Rectal smooth muscle tissue (tissue), 1 donor: ENCODE measurements around the gene HSBP1L1.
A peak's percentile ranks its signal among the peaks of the same experiment; 100 is the strongest.

Experiments
- H3K27ac ChIP-seq: one replicate; pipeline ENCODE4 v1.7.0; 2013; ENCODE audit warnings: low read depth, low read length, inconsistent platforms
- H3K27me3 ChIP-seq: one replicate; pipeline ENCODE4 v1.7.0; 2013; ENCODE audit warnings: low read length; ENCODE audit not compliant: control insufficient read depth, insufficient read depth
- H3K36me3 ChIP-seq: one replicate; pipeline ENCODE4 v1.7.0; 2013; ENCODE audit warnings: low read length; ENCODE audit not compliant: control insufficient read depth, insufficient read depth
- H3K4me1 ChIP-seq: one replicate; pipeline ENCODE4 v1.7.0; 2013; ENCODE audit warnings: low read length; ENCODE audit not compliant: control insufficient read depth, insufficient read depth
- H3K4me3 ChIP-seq: one replicate; pipeline ENCODE4 v1.7.0; 2013; ENCODE audit warnings: low read length
- H3K9ac ChIP-seq: one replicate; pipeline ENCODE4 v1.7.0; 2013; ENCODE audit warnings: low read length

The HSBP1L1 gene

DNA sequence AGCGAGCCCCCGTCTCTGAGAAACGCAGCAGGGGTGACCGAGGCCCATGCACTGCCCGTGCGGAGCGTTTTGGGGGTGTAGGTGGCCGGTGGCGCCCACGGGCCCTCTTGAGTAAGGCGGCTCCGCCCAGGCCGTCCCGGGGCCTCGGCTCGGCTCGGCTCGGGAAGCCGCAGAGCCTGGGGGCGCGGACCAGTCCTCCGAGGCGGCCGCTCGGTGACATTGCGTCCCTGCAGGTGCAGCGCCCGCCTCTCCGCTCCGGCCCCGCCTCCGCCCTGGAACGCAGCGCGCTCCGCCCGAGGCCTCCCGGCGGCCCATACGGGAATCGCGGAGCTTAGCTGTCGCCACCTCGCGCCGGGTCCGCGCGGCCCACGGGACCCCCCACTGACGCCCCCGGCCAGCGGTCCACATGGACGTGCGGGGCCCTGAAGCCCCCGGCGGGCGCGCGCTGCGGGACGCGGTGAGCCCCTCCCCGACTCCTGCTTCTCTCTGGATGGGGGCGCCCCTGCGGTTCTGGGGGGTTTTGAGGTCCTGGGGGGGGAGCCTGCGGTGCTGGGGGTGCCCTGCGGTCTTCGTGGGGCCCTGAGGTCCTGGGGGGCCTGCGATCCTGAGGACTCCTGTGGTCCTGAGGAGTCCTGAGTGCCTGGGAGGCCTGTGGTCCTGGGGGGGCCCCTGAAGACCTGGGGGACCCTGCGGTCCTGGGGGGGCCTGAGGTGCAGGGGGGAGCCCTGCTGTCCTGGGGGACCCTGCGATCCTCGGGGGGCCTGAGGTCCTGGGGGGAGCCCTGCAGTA, at the start of gene HSBP1L1:
HSBP1L1 (plus strand) TSS at position 314 of the 789 bp plus-strand sequence; CDS start at position 407, 93 bp downstream.
- H3K4me3 ChIP-seq: peak within 1 kb of the TSS; percentile 73
- H3K27me3 ChIP-seq: no peaks in the 10 kb centered on the region
- H3K9ac ChIP-seq: peak within 1 kb of the TSS; percentile 61
- H3K36me3 ChIP-seq: no peaks in the 10 kb centered on the region
- H3K27ac ChIP-seq: peak within 1 kb of the TSS; percentile 11
- H3K4me1 ChIP-seq: peaks cover 7% of the 10 kb centered on the region

DNA sequence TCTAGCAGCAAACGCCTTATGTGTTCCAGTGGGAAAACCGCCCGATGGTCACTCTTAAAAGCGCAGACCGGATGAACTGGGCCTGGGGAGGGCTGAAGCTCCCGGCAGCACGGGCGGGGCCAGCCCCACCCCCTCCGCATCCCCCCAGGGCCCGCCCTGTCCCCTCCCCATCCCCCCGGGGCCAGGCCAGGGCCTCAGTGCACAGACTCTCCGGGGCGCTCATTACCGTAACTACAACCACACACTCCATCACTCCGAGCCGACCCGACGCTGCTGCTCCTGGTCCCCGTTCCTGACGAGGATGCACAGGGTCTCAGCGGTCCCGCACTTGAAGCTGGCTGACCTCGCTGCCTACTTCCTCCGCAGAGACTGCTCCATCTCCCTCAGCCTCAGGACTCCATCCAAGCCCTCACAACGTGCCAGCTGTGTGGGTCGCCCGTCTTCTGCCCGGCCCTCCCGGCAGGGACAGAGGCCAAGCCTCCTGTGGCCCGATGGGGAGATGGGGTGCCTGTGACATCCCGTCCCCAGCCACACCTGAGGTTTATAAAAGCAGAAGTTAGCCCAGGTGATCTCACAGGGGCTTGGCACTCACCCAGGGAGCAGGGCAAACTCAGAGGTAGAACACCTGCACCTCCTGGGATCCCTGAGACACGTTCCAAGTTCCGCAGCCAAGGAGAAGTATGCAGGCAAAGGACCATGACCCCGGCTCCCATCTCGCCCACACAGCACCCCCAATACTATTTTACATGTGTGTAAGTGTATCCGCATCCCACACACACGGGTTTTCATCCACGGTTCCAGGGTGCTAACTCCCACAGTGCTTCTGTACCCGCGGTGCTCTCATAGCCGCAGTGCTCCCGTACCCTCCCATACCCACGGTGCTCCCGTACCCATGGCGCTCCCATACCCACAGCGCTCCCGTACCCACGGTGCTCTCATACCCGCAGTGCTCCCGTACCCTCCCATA, 49.0 kb upstream of the HSBP1L1 start:
- Histone ChIP-seq H3K4me3 (no peak overlapping the region), H3K4me1 (no peaks in the 10 kb centered on the region), H3K9ac (no peak overlapping the region), H3K27ac (no peak overlapping the region), H3K36me3 (peaks cover 11% of the 10 kb centered on the region), H3K27me3 (no peaks in the 10 kb centered on the region)

DNA sequence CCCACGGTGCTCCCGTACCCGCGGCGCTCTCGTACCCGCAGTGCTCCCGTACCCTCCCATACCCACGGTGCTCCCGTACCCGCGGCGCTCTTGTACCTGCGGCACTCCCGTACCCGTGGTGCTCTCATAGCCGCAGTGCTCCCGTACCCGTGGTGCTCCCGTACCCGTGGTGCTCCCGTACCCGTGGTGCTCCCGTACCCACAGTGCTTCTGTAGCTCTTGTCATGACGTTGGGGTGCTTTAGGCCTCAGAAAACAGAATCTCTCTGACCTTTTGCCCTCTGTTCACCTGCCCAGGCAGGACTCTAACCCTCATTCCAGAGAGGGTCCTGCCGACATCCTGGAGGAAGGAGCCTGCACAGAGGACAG, 48.3 kb upstream of the HSBP1L1 start:
- Histone ChIP-seq H3K27ac (no peak overlapping the region), H3K9ac (no peak overlapping the region), H3K4me3 (no peak overlapping the region), H3K36me3 (peaks cover 11% of the 10 kb centered on the region), H3K27me3 (no peaks in the 10 kb centered on the region), H3K4me1 (no peaks in the 10 kb centered on the region)

DNA sequence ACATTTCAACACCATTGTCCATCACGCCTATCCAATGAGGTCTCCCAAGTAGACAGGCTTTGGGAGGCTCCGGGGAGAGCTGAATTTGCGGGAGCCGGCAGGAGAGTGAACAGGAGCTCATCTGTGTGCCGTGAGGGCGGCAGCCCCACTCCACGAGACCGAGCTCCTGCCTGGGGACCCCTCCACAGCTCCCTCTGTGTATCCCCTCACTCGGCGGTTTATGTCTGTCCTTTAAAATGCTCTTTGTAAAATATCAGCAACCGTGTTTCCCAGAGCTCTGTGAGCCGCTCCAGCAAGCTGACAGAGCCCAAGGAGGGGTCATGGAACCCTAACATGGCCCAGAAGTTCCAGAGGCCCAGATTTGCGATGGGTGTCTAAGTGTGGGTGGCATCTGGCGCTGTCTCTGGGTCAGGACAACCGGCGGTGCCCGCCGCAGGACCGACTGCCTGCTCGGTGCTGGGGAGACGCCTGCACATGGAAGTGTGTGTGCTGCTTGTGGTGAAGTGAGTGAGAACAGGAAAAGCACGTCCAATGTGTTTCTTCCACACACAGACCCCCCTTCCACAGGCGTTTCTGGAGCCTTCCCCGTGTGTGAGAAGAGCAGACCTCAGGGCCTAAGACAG, 47.8 kb upstream of the HSBP1L1 start:
- Histone ChIP-seq H3K27ac (no peak overlapping the region), H3K4me3 (no peak overlapping the region), H3K27me3 (no peaks in the 10 kb centered on the region), H3K9ac (no peak overlapping the region), H3K4me1 (no peaks in the 10 kb centered on the region), H3K36me3 (peaks cover 11% of the 10 kb centered on the region)

DNA sequence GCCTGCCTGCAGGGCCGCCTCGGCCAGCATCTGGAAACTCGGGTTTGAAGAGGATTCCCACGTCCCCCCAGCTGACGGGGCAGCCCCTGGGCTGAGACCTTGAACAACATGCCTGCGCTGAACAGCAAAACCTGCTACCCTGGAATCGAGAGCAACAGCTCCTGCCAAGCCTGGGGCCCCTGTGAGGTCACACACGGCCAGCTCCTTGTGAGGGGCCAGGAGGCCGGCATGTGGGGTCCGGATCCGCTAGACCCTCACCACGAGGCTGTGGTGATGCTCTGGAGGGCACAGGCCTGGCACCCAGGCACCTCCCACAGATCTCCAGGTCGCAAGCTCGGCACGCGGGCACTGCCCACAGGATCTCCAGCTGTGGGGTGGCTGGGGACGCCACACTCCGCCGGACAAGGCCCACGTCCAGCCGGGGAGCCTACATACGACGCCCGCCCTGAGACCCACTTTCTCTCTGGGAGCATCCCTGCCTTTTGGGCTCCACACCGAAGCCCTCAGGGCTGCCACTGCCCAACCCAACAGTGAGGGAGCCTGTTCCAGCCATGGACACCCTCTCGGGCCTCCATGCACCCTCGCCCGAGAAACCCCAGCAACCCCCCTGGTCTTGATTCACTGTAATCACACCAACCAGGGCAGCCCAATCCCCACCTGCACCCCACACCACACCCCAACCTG, 47.1 kb upstream of the HSBP1L1 start:
- Histone ChIP-seq H3K27me3 (no peaks in the 10 kb centered on the region), H3K4me3 (no peak overlapping the region), H3K36me3 (peaks cover 13% of the 10 kb centered on the region), H3K27ac (no peak overlapping the region), H3K4me1 (no peaks in the 10 kb centered on the region), H3K9ac (no peak overlapping the region)

DNA sequence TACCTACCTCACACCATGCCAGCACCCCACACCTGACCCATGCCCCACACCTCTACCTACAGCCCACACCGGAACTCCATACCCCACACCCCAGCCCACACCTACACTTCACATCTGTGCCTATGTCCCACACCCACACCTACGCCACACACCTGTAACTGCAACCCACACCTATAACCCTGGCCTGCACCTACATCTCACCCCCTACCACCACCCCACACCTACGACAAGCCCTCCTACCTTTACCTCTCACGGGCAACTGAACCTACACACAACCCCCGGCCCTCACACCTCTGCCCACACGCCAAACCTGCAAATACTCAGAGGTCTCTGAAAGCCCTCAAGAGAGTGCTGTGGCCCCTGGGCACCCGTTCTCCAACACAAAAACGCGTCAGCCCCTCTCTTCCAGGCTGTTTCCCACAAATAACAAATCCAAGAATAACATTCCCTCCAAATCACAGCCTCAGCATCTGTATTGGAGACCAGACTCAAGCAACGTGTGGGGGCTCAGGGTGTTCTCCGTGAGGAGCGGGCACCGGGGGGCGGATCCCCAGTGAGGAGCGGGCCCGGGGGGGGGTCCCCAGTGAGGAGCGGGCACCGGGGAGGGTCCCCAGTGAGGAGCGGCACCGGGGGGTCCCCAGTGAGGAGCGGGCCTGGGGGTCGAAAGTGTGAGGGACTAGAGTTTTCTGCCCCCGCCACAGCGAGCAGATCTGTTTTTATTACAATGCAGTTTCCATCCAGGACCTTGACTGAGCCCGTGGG, 46.4 kb upstream of the HSBP1L1 start:
- no peaks in the 10 kb centered on the region for H3K27me3 ChIP-seq
- no peak overlapping the region for H3K9ac ChIP-seq
- no peak overlapping the region for H3K27ac ChIP-seq
- no peaks in the 10 kb centered on the region for H3K4me1 ChIP-seq
- no peak overlapping the region for H3K4me3 ChIP-seq
- H3K36me3 ChIP-seq: peaks cover 15% of the 10 kb centered on the region

DNA sequence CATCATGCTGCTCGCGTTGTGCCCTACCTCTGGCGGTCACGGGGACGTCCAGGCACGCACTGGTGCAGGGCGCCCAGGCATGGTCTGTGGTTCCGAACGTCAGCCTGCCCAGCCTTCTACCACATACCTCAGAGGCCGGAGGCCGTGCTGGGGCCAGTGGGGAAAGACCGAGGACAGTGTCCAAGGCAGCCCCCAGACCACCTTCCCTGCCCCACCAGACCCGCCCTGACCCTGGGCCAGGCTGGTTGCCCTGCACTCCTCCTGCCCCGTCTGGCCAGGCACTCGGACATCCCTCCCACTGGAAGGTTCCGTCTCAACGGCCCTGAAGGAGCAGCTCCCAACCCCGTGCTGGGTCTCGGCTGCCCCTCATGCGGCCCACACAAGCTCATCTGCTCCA, 45.8 kb upstream of the HSBP1L1 start:
- H3K27ac ChIP-seq: no peak overlapping the region
- peaks cover 15% of the 10 kb centered on the region for H3K36me3 ChIP-seq
- H3K4me3 ChIP-seq: no peak overlapping the region

DNA sequence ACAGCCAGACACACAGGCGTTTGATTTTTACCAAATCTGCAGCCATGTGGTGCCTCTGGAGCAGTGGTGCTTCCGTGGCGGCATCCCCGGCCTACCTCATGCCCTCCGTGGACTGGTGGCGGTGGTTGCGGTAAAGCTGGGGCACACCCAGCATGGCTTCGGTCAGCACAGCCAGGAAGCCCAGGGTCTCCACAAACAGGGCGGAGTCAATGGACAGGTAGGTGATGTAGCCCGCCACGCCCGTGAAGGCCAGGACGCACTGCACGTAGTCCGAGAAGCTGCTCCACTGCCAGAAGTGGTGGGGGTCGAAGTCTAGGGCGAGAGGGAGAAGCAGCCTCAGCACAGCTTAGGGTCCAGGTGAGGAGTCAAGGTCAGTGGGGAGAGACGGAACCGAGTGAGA, 45.4 kb upstream of the HSBP1L1 start:
- Histone ChIP-seq H3K4me1 (no peaks in the 10 kb centered on the region), H3K27me3 (no peaks in the 10 kb centered on the region), H3K4me3 (no peak overlapping the region), H3K9ac (no peak overlapping the region), H3K27ac (no peak overlapping the region), H3K36me3 (peaks cover 18% of the 10 kb centered on the region)

More for the DNA sequence above, 45.8 kb upstream of the HSBP1L1 start:
- no peak overlapping the region for H3K9ac ChIP-seq
- no peaks in the 10 kb centered on the region for H3K27me3 ChIP-seq
- no peaks in the 10 kb centered on the region for H3K4me1 ChIP-seq

DNA sequence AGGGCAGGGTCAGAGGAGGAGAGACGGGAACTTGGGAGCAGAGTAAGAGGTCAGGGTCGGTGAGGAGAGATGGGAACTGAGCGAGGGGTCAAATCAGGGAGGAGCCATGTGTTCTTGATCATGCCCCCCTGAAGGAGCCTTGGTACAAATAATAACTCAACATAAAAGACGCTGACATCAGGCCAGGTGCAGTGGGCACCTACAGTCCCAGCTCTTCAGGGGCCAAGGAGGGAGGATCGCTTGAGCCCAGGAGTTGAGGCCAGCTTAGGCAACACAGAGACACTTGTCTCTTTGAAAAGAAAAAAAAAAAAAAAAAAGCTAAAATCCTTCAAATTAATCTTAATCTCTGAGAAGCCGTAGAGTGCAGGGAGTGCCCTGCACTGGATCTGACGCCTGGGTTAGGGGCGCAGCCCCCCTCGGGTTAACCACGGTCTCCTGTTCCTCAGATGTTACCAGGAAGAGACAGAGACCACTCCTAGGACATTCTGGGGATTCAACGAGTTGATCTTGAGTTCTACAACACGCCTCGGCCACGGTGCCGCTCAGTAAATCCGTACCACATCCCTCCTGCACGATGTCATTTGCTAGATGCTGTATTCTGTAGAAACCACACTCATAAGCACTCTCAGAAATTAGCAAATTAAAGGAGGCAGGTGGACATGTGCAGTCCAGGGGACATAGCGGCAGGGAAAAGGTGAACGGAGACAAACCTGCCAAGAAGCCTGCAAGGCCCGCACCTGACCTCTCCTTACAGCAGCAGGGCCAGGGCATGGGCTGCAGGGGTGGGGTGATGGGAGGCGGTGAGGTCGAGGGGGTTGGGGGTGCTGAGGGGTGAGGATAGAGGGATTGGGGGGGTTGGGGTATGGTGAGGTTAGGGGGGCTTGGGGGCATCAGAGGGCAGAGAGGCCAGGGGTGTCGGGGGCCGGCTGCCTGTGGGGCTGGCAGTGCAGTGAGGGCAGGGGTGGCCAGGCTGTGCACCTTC, 42.2 kb upstream of the HSBP1L1 start:
- Histone ChIP-seq H3K4me3 (no peak overlapping the region), H3K36me3 (peaks cover 20% of the 10 kb centered on the region), H3K27me3 (no peaks in the 10 kb centered on the region), H3K27ac (no peak overlapping the region), H3K4me1 (no peaks in the 10 kb centered on the region), H3K9ac (no peak overlapping the region)

DNA sequence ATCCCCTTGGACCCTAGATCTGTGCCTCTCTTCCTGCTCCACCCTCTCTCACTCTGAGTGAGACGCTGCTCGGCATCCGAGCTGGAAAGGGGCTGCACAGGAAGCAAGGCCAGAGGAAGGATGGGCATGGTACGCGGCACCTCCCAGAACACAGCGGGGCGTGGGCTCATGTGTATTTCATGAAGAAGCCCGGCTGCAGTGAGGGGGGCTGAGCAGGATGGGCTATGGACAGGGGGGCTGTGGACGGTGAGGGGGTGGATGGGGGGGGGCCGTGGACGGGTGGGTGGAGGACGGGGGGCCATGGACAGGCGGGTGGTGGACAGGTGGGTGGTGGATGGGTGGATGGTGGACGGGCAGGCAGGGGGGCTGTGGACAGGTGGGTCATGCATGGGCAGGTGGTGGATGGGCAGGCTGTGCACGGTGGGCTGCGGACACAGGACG, 41.5 kb upstream of the HSBP1L1 start:
- Histone ChIP-seq H3K36me3 (peaks cover 20% of the 10 kb centered on the region), H3K27ac (no peak overlapping the region), H3K9ac (no peak overlapping the region), H3K27me3 (no peaks in the 10 kb centered on the region), H3K4me1 (no peaks in the 10 kb centered on the region), H3K4me3 (no peak overlapping the region)
